Tibial nerve (tissue), 3 donors: Measurements from ENCODE around the gene HPSE2.

Experiments used
- CTCF ChIP-seq, 5 experiments: fragments of 200-600 bp in 3 of 5; fragments of 450-650 bp in 2 of 5; sonication (generic) in 3 of 5; IDR thresholded peaks; one replicate each; pipeline ENCODE4 v1.5.1; 2016 to 2019; ENCODE audit warnings: antibody characterized with exemption in 5 of 5, mild to moderate bottlenecking in 3 of 5, moderate library complexity in 2 of 5
- POLR2A ChIP-seq, 2 donors: fragments of 450-650 bp; IDR thresholded peaks; one replicate each; pipeline ENCODE4 v1.6.1; 2017; ENCODE audit warnings: antibody characterized with exemption in 2 of 2, mild to moderate bottlenecking in 2 of 2, moderate library complexity in 2 of 2

GRCh38 chr10:98492763-98493162 lies 742.9 kb downstream of the HPSE2 start:
- no peak for TF ChIP-seq CTCF (IDR thresholded peaks at IDR 0.05)
- TF ChIP-seq POLR2A (IDR thresholded peaks at IDR 0.05) = no peak
